Measurements from ENCODE around the gene ATG7.

ATG7 gene

GRCh38 chr3:11271986-11272904 is at the start of gene ATG7:
ATG7 (plus strand) TSS chr3:11272397; CDS start chr3:11298696, 26,299 bp downstream.
- DNase-seq (ENCODE audit: low read depth) = peak; percentile 98

GRCh38 chr3:11224010-11224409 is 48.2 kb upstream of the ATG7 start:
- DNase-seq (ENCODE audit: low read depth) = no peak

DNA sequence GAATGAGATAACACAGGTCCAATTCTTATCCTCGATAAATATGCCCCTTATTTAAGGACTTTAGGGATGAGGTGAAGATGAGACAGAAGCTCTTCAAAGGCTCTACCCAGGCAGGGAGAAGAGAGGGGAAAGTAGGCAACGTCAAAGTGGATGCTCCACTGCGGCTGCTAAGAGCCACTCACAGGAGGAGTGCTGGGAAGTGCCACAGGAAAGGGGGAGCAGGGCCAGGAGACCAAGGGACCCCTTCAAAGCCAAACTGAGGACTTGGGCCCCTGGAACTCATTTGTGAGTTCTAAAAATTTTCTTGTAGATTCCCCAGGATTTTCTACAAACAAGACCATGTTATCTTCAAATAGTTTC is 47.3 kb upstream of the ATG7 start:
- no peak for DNase-seq (ENCODE audit: low read depth)

GRCh38 chr3:11226042-11226370 is 46.2 kb upstream of the ATG7 start:
- no peak for DNase-seq (ENCODE audit: low read depth)

DNA sequence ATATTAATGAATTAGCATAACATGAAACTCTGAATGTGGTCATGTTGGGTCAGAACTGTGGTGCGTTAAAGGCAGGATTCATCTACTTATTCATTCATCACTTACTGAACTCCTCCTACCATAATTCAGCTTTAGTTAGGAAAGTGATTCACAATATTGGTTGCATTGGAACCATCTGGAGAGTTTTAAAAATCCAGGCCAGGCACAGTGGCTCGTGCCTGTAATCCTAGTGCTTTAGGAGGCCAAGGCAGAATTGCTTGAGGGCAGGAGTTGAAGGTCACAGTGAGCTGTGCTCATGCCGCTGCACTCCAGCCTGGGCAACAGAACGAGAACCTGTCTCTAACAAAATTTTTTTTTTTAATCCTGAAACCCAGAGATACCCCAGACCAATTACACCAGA is 44.2 kb upstream of the ATG7 start:
- DNase-seq (ENCODE audit: low read depth) = no peak

DNA sequence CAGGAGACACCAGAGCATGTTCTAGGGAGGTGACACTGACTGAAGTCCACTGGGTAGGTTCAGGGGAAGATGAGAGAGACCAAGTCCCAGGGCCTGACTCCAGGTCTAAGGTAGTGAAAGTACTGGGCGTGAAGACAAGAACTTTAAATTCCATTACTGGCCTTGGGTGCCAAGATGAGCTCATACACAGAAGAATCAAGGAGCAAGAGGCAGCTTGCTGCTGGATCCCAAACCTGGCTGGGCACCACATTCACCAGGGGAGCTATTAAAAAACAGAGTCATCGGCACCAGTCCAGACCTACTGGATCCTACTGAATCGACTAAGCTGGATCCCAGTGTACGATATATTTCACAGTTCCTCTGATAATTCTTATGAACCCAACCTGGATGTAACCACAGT is 42.1 kb upstream of the ATG7 start:
- no peak for DNase-seq (ENCODE audit: low read depth)

GRCh38 chr3:11230832-11231231 is 41.4 kb upstream of the ATG7 start:
- no peak for DNase-seq (ENCODE audit: low read depth)

DNA sequence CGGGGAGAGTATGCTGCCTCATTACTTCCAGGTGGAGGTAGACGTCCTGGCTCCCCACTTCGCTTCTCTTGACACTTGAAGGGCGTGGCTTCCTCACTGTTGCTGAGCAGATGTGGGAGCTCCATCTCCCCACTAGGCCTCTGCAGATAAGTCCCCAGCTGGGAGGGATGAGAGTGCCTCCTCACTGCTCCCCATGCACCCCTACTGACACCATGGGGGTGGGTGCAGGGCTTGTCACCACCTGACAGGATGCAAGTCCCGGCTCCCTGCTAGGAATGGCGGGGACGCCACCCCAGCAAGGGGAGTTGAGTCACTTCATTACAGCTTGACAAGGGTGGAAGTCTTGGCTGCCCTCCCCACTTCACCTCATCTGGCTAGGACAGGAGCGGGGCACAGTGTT is 36.8 kb upstream of the ATG7 start:
- no peak for DNase-seq (ENCODE audit: low read depth)

GRCh38 chr3:11236588-11237461 is 35.4 kb upstream of the ATG7 start:
- DNase-seq (ENCODE audit: low read depth) = peak; percentile 75

GRCh38 chr3:11238060-11238459 is 34.1 kb upstream of the ATG7 start:
- DNase-seq (ENCODE audit: low read depth) = peak; percentile 16

GRCh38 chr3:11238880-11239279 is 33.3 kb upstream of the ATG7 start:
- no peak for DNase-seq (ENCODE audit: low read depth)

DNA sequence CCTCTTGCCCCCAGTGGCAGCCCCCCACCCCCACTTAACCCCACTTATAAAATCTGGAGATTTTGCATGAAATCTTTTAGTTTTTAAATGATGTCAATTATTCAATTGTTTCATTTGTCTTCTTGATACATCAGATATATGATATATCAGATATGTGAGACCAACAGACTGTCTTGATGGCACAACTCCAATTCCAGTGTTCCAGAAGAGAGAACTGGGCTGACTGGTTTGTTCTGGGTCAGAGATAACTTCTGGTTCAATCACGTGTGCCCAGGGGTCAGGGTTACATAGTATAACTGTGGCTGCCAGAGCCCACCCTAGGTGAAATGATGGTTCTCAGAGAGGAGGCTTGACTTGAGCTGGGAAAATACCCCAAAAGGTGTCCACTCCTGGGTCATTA is 32.4 kb upstream of the ATG7 start:
- no peak for DNase-seq (ENCODE audit: low read depth)

- peak; percentile 49 for DNase-seq (ENCODE audit: low read depth)
Measured at GRCh38 chr3:11240496-11240895, 31.7 kb upstream of the ATG7 start.

DNA sequence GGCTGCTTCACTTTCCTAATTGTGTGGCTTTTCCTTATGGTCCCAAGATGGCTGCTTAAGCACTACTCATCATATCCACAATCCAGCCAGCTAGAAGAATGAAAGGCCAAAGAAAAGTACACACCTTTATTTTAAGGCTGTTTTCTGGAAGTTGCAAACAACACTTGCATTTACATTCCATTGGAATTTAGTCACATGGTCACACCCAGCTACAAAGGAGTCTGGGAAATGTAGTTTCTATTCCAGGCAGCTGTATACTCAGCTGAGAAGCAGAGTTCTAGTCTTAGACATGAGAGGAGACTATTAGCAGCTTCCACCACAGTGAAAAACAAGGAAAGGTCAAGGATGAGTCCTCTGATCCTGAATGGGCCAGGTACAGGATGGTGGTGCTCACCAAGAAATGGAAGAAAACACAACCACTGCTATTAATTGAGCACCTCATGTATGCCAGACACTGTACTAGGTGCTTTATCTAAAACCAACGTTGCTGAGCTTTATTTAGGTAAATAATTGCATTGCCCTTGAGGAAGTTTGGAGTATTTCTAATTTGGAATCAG is 28.0 kb upstream of the ATG7 start:
- no peak for DNase-seq (ENCODE audit: low read depth)

- no peak for DNase-seq (ENCODE audit: low read depth)
Measured at GRCh38 chr3:11245276-11245675, 26.9 kb upstream of the ATG7 start.

DNA sequence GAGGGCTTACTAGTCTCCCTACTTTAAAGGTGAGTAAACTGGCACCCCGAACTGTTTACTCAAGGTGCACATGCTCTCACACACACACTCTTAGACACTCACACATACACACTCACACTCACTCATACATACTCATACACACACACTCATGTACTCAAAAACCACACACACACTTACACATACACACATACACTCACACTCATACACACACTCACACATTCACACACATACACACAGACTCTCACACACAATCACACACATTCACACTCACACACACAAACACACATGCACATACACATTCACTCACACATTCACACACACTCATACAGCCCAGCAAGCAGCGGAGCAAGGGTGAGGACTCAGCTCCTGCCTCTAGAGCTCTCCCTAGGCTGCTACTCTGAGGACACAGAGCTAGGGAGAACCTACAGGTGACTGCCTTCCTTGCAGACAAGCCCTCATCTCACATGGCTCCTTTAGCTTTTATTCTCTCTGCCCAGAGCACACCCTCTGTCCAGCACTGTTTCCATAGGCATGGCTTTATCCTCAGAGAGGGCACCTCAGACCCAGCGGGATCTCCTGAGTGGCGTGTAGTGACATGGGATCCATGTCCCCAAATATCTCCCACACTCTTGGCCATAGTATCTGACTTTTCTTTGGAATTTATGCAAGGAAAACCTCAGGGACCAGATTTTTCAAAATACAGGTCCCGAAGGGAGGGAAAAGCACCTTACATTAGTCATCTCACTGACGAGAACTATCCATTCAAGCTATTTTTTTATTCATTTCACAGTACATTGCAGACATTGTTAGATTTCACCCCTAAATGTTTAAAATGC is 26.2 kb upstream of the ATG7 start:
- DNase-seq (ENCODE audit: low read depth) = no peak

DNA sequence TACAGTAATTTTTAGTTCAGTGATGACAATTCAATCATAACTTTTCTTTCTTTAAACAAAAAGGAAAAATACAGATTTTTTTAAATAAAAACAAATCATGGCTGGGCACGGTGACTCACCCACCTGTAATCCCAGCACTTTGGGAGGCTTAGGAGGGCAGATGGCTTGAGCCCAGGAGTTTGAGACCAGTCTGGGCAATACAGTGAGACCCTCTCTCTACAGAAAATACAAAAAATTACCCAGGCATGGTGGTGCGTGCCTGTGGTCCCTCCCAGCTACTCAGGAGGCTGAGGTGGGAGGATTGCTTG is 25.6 kb upstream of the ATG7 start:
- DNase-seq (ENCODE audit: low read depth) = no peak

GRCh38 chr3:11247362-11247761 is 24.8 kb upstream of the ATG7 start:
- no peak for DNase-seq (ENCODE audit: low read depth)

GRCh38 chr3:11248596-11248995 is 23.6 kb upstream of the ATG7 start:
- DNase-seq (ENCODE audit: low read depth) = no peak

GRCh38 chr3:11250902-11251806 is 21.0 kb upstream of the ATG7 start:
- DNase-seq (ENCODE audit: low read depth) = no peak

GRCh38 chr3:11251807-11252176 is 20.4 kb upstream of the ATG7 start:
- DNase-seq (ENCODE audit: low read depth) = no peak

Measured in activated T-cell treated with anti-CD3 and anti-CD28 coated beads for 48 hours (primary cell).